ENCODE data around the gene REM2. TPM values are rescaled to one million over a fixed set of nuclear protein-coding genes. Genes with fewer than 3 reads are reported as not detected.

The REM2 gene
- total and polyA plus RNA-seq, 2 of the 4 experiments (the other 2 are of a cell fraction): under 0.01 to 0.07 TPM

DNA sequence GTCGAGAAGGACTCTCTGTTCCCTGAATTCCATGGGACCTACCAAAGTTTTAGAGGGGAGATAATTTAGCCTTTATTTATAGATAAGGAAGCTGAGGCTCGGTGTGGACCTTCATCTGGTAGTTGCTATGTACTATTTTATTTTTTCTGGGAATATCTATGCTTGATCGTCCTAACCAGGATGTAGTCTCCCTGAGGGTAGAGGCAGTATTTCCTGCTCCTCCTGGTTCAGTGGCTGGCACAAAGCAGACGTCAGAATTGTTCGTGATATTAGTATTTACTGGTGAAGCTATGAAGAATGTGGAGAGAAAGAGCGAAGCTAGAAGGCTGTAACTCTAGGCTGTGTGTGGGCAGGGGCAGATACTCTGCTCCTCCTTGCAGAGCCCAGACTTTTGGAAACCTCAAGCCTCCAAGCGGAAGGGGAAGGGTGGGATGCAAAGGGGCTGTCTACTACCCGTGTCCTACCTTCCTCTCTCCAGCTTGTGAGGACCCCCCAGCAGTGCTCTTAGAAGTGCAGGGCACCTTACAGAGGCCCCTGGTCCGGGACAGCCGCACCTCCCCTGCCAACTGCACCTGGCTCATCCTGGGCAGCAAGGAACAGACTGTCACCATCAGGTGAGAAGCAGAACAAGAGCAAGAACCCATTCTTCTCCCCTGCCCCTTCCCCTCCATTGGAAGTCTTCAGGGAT lies 10.0 kb upstream of the REM2 start (continued):
- TF ChIP-seq CHD1 (IDR thresholded peaks at IDR 0.05; ENCODE audit: low read depth, low read length): no peak
- TF ChIP-seq CEBPB (IDR thresholded peaks at IDR 0.05; ENCODE audit: low read depth, low read length): no peak
- no peak for TF ChIP-seq RAD21 (IDR thresholded peaks at IDR 0.05; ENCODE audit: low read length)

DNA sequence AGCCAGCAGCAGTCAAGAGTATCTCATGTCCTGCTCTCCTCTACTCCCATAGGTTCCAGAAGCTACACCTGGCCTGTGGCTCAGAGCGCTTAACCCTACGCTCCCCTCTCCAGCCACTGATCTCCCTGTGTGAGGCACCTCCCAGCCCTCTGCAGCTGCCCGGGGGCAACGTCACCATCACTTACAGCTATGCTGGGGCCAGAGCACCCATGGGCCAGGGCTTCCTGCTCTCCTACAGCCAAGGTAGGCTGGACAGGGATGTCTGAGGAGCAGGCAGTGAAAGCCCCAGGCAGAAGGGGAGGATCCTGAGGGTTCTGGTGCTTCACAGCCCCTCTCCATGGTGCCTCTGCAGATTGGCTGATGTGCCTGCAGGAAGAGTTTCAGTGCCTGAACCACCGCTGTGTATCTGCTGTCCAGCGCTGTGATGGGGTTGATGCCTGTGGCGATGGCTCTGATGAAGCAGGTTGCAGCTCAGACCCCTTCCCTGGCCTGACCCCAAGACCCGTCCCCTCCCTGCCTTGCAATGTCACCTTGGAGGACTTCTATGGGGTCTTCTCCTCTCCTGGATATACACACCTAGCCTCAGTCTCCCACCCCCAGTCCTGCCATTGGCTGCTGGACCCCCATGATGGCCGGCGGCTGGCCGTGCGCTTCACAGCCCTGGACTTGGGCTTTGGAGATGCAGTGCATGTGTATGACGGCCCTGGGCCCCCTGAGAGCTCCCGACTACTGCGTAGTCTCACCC lies 7.8 kb upstream of the REM2 start:
- Histone ChIP-seq H3K9ac (ENCODE audit: low read depth, low read length) (no peak overlapping the region), H3K79me1 (ENCODE audit: low read depth in 1 of 2, low read length in 2 of 2) (peaks cover 20 to 32% of the 10 kb centered on the region in 2 experiments; a peak in 3 of 4 replicates), H2AK5ac (ENCODE audit: low read depth, low read length) (no peak overlapping the region), H3K36me3 (ENCODE audit: control insufficient read depth, insufficient read depth, low read length) (peaks cover 52% of the 10 kb centered on the region), H3K4ac (ENCODE audit: low read depth, low read length) (no peak overlapping the region), H3K4me1 (ENCODE audit: control insufficient read depth, insufficient read depth, low read length) (peaks cover 3% of the 10 kb centered on the region; the same call in 1 of the 2 replicates), H4K5ac (ENCODE audit: low read depth, low read length) (no peak overlapping the region), H3K56ac (ENCODE audit: extremely low read depth, insufficient read depth, low read length) (no peak overlapping the region), H2BK15ac (ENCODE audit: low read depth, low read length) (no peak overlapping the region), H2AK9ac (replicated peaks; ENCODE audit: low read depth, low read length, poor library complexity) (no peak overlapping the region), H2BK20ac (ENCODE audit: low read depth, low read length) (no peak overlapping the region), H2BK120ac (ENCODE audit: low read depth, low read length) (no peak overlapping the region), H2AFZ (replicated peaks; ENCODE audit: low read length, poor library complexity) (no peak overlapping the region), H3K9me1 (ENCODE audit: insufficient read depth, low read length) (0 out of 2 replicates have a peak, but pooled peaks cover 3% of the 10 kb centered on the region), H4K20me1 (ENCODE audit: insufficient read depth, low read length) (peaks cover 9% of the 10 kb centered on the region), H4K8ac (ENCODE audit: low read depth in 2 of 2, low read length in 2 of 2) (no peak overlapping the region), H3K27ac (ENCODE audit: insufficient read depth, low read length) (no peak overlapping the region), H3K9me3 (ENCODE audit: control insufficient read depth, insufficient read depth, low read length) (no peaks in the 10 kb centered on the region), H3K14ac (replicated peaks; ENCODE audit: low read depth, low read length) (no peak overlapping the region), H3K4me3 (ENCODE audit: insufficient read depth, low read depth, low read length) (no peak overlapping the region), H3K27me3 (ENCODE audit: control insufficient read depth, insufficient read depth, low read length) (no peaks in the 10 kb centered on the region), H3K18ac (ENCODE audit: low read depth, low read length) (no peak overlapping the region), H3K23ac (ENCODE audit: low read depth, low read length) (no peak overlapping the region), H4K91ac (ENCODE audit: insufficient read depth, low read depth, low read length) (no peak overlapping the region), H3K4me2 (ENCODE audit: low read depth, low read length) (no peak overlapping the region), H2BK5ac (ENCODE audit: low read depth, low read length, poor library complexity, severe bottlenecking) (no peak overlapping the region)
- ChIA-PET CTCF (no interaction called here), POLR2A (ENCODE audit: unreplicated experiment) (no interaction called here)
- TF ChIP-seq FOS (IDR thresholded peaks at IDR 0.05; ENCODE audit: low read depth, low read length) (no peak), RFX5 (IDR thresholded peaks at IDR 0.05; ENCODE audit: low read depth, low read length) (no peak)
- TF ChIP-seq, protein P1, sequence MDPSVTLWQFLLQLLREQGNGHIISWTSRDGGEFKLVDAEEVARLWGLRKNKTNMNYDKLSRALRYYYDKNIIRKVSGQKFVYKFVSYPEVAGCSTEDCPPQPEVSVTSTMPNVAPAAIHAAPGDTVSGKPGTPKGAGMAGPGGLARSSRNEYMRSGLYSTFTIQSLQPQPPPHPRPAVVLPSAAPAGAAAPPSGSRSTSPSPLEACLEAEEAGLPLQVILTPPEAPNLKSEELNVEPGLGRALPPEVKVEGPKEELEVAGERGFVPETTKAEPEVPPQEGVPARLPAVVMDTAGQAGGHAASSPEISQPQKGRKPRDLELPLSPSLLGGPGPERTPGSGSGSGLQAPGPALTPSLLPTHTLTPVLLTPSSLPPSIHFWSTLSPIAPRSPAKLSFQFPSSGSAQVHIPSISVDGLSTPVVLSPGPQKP (IDR thresholded peaks at IDR 0.05; ENCODE audit: borderline replicate concordance, low read depth, low read length): no peak
- DNase-seq: no peak
- no TSS peak for BruUV-seq (replicated peaks)
- intact Hi-C loops (cut with micrococcal nuclease) (no loop called here), in situ Hi-C loops (cut with MboI; ENCODE audit: low sequenced_read_pairs) (no loop called here), dilution Hi-C loops (cut with HindIII; ENCODE audit: low sequenced_read_pairs, unreplicated experiment) (no loop called here)
- WGBS, 2 experiments (ENCODE audit: extremely low coverage in 2 of 2, insufficient read length in 1 of 2): 100% methylated on average over 2 of the region's 15 CpGs; no CpG with 5 or more reads in 1 of the 2 experiments
- ATAC-seq (ENCODE audit: low read depth): no peak
